Activated CD4-positive, alpha-beta T cell treated with anti-CD3 and anti-CD28 coated beads for 48 hours (primary cell): ENCODE measurements around the gene SLX9.
"Not testable (repeated sequence)": the region's sequence is repeated elsewhere in the genome, so short reads cannot be mapped to it uniquely, and the experiment has no call there.

Source experiments
- DNase-seq: peaks from one replicate; pipeline ENCODE4 v3.0.0-alpha.2; 2020

SLX9 gene

DNA sequence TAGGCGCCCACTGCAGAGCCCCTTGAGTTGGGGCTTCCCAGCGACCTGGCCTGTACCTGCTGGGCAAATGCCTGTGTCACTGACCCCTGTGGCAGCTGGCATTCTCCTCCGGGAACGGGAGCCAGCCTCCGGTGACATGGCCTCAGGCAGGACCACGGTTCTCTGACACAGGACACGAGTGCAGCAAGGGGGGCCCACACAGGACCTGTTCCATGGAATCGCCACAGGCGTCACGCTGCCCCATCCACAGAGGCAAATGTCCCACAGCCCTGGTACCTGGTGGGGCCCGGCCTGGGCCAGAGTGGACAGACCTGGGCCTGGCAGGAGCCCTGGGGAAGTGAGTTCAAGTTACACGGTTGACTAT, 21.7 kb upstream of the SLX9 start:
- no peak for DNase-seq

DNA sequence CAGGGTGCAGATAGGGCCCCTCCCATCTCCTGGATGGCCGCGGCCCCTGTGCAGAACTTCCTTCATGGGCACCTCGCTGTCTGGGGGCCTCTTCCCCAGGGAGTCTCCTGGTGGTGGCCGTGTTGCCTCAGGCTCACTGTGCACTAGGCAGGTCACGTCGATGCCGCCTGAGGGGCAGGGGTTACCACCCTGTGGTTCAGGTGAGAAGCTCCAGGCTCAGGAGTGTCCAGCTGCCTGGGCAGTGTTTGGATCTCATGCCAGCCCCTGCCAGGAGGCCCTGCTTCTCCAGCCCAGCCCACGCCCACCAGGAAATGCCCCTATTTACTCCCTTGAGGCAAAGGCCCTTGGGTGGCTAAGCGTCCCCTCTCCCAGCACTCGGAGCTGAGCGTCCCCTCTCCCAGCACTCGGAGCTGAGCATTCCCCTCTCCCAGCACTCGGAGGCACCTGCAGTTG, 21.2 kb upstream of the SLX9 start:
- DNase-seq: no peak

DNA sequence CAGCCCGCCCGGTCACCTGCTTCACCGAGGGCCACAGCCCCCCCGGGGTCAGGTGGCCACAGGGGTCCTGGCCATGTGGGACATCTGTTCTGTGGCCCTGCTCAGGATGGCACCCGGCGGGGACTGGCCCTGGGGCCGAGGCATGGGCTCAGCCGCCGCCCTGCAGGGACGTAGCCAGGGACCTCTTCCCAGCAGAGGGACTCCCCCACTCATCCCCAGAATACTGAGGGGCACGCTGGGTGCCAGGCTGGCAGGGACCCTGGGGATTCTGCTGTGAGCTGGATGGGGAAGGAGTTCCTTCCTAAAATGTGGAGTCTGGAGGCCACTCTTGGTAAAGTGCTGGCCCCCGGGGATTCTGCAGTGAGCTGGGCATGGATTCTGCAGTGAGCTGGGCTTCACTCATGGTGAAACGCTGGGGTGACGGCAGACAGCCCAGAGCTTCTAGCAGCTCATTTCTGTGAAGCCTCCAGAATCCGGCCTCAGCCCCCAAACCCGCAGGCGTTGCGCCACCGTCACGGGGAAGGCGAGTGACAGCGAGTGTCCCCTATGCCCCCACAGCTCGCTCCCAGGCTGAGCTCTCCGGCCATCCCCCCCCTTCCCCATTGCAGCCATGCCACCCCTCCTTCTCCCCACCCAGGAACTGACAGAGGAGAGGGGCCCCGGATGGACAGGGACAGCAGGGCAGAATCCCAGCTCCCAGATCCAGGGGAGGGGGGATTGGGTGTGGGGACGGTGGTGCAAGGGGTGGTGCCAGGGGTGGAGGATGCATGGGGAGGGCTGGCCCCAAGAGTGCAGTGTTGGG, 20.5 kb upstream of the SLX9 start:
- DNase-seq: peak; percentile 39

DNA sequence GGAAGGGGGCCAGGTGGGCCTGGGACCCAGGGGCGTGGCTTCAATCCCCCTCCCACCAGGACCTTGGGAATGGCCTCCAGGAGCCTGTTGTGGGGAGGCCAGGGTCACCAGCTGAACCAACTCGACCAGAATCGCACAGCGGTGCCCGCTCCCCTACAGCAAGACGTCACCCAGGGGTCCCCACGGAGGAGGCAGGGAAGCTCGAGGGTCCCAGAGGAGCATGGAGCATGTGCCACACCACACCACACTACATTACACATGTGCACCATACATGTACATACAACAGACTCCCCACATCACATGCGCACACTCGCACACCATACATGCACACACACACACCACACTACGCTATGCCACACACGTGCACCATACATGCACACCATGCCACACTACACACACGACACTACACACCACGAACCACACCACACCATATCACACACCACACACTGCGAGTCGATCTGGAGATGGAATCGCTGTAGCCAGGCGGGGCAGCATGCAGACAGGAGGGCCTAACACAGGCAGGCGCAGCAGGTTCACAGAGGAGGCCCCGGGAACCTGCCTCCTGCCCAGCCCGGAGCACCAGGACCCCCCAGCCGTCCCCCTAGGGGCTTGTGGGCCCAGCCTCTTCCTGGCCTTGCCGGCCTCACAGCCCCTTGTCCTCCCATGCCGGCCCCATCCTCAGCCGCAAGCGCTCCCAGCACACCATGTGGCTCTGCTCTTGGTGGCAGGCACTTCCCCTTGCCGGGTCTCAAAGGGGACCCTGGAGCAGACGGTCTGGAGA, 19.7 kb upstream of the SLX9 start:
- peak; percentile 44 for DNase-seq

DNA sequence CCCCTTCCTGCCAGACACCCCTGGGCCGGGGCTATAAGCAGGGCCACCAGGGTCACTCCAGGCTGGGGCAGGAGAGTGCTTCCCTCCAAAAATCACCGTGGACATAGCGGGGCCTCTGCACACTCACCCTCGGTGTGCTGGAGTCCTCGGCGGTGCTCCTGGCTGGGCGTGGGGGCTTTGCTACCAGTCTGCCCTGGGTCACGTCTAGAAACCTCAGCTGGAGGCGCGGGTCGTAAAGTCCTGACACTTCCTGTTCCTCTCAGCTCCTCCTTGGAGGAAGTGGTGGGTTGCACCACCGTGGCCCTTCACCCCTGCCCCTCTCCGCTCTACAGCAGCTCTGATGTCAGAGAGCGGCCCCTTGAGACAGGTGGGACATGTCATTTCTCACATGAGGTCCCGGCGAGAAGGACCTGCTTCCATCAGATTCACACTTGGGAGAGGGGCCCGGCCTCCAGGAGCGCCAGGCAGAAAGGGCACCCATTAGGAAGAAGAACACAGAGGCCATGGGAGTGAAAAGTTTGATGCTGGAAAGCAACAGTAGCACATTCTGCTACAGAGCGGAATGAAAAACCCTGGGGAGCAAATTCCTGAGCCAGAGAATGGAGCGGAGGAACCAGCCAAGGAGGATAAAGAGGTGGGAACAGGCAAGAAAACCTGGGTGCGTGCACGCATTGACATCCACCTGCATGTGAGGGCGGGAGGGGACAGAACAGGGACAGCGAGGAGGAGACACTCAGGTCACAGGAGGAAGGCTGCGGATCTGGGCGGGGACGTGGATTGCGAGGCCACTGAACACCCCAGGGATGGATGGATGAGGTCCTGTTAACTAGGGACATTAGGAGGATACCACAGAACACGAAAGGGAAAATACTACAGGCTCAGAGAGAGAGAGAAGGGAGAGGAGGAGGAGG, 18.9 kb upstream of the SLX9 start, which contains the start of gene ITGB2:
TSS of gene ITGB2 (minus strand) at position 206 of the 911 bp plus-strand sequence. CDS start 10,117 bp downstream, outside the sequence.
- peak; percentile 80 for DNase-seq

DNA sequence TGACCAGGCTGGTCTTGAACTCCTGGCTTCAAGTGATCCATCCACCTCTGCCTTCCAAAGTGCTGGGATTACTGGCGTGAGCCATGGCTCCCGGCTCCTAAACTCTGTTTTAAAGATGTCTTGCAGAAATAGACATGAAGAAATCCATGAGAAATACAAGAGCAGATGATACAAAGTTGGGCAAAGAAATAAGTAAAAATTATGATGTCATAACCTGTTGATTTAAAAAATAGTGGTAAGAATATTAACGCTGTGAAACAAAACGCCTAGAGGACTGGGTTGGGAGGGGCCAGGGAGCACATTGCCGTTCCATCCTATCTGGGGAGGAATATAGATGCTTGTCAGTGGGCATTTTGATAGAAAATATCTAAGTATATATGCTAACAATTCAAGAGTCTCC, 17.9 kb upstream of the SLX9 start:
- DNase-seq: no peak

DNA sequence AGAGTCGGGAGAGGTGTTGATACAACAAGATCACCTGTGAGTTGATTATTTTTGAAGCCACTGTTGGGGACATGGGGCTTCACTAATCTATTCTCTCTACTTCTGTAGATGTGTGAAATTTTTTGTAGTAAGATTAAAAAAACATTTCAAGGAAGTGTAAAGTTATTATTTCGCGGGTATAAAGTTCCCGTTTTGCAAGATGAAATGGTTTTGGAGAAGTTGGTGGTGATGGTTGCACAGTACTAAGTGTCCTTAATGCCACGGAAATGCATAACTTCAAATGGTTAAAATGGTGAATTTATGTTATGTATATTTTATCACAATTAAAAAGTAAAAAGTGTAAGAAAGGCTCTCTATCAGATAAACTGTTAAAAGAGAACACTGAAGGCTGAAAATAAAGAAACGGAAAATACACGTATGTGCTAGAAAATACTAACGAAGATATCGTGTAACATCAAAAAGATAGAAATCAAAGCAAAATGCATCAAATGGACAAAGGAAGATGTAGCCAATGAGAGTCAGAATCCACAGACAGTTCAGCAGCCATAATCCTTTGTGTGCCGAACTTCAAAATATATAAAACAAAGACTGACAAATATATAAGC, 16.2 kb upstream of the SLX9 start:
- DNase-seq: no peak

DNA sequence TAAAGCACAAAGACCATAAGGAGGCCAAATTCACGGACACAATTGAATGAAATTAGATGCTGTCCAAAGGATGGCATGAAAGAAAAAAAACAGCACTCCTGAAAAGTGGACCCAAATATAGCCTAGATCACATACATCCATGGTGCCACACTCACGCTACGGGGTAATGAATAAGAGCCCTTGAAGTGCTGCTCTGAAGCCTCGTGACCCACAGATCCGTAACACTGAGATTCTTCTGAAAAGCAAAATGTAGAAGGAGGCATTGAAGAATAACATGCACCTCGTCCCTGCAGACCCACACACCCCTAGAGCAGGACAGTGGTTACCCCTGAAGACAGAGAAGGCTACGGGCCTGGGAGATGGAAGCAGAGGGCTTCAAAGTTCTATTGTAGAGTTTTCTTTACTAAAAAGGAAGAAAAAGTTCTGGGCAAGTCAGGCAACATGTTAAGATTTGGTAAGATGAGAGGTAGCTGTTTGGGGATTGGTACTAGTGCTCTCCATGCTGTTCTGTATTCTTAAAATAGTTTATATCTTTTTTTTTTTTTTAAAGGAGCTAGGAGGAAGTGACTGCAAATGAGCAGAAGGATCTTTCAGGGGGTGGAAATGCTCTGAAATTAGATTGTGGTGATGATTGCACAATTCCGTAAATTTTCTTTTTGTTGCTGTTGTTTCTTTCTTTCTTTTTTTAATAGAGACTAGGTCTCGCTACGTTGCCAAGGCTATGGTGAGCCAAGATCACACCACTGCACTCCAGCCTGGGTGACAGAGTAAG, 15.0 kb upstream of the SLX9 start:
- no peak for DNase-seq

DNA sequence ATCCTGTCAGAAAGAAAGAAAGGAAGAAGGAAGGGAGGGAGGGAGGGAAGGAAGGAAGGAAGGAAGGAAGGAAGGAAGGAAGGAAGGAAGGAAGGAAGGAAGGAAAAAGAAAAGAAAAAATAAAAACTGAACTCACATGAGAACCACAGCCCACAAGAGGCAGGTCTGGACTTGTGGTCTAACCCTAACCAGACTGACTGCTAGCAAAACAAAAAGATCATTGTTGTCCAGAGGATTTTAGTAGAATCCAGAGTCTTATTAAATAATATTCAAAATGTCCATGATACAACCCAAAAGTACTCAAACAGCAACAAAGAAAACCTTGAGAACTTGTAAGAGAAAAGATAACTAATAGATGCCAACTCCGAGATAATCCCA, 14.5 kb upstream of the SLX9 start:
- no peak for DNase-seq

DNA sequence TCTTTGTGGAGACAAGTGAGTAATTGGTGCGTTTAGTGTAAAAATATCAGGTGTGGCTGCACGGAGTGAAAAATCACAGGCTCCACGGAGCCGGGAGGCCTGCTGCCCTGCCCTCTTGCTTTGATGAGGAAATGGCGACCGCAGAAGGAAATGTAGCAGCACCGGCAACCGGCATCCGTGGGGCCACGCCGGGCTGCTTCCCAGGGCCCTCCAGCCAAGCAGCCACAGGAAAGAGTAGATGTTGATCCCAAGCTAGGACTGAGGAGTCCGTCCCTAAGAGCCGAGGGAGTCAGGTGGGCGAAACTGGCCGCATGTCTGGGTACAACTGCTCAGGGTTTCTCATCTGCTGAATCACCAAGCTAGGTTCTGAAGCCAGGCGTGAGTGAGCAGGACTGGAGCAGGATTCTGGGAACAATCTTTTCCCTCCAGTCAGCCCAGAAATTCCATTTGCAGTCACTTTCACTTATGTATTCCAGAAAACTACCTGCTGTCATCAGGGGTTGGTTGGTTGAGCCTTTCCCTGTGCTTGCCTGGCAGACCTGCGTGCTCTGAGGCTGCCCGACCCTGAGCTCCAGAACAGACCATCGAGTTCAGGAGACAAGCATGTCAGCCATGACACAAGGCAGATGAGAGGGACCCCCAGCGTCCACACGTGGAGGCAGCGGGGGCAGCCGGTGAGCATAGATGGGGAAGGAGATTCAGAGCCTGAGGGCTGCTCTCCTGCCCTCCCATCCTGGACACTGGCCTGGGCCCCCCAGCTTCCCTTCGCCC, 13.3 kb upstream of the SLX9 start:
- DNase-seq: peak; percentile 59

DNA sequence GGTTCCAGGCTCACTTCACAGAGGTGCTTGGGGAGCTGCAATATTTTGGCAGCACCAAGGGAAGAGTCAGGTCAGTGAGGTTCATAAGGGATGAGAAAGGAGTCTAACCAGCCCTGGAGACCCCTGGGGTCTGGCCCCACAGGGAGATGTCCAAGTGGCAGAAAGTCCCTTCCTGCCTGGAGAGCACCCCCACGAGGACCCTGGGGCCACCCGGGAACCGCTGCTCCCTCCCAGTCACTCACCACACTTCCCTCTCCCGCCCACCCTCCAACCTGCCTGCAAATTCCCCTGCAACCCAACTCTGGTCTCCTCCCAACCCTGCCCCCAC, 12.6 kb upstream of the SLX9 start:
- no peak for DNase-seq

DNA sequence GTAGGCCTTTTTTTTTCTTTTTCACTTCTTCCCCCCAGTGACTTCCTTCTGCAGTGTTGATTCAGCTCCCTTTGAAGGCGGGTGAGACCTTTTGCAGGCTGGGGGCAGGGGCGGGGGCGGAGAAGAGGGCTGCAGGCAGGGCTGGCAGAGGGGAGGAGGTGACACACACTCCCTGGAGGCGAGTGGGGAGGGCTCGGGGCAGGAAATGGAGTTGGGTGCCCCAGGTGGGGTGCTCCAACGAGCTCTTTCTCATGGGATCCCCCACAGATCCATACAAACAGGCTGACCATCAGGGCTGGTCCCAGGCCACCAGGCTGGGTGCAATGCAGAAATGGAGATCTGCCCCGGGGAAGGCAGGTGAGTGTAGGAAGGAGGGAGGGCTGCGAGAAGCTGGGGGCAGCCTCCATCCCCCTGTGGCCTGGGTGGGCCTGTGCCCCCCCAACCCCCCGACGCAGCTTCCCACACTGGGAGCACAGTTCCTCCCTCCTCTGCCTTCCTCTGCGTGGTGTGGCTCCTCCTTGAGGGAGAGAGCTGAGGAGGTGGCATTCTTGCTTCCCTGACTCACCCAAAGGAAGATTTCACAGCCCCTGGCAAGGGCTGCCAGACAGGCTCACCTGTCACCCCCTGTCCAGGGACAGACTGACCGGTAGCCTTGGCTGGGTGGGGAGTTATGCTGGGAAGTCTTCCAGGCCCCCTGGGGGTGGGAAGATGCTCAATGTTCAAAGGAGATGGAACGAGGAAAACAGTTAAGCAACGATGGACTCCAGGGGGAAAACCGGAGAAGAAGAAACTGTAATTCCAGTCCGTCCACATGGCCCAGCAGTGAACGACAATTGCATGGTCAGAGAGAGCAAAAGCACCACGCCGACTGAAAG, 12.0 kb upstream of the SLX9 start:
- peak; percentile 91 for DNase-seq

DNA sequence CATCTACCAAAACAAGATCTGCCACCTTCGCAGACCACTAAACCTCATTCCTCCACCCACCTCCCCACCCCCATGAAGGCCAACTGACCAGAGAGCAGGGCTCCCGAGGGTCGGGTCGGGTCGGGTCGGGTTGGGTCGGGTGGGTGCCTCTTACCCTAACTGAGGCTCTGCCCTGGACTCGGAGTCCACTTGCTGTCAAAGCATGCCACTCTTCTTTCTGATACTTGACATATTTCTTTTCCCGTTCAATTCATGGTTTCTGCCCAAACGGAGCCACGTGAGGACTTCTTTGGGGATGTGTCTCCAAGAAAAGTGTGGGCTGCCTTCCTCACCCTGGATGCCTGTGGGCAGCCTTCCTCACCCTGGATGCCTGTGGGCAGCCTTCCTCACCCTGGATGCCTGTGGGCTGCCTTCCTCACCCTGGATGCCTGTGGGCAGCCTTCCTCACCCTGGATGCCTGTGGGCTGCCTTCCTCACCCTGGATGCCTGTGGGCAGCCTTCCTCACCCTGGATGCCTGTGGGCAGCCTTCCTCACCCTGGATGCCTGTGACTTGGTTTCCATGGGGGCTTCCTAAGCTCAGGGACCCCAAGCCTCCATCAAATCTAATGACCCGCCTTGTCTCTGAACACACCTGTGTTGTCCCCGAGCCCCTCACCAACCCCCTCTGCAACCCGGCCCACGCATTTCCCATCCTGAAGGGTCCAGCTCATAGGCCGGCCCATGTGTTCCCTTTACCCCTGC, 11.2 kb upstream of the SLX9 start:
- DNase-seq: not testable (repeated sequence)

DNA sequence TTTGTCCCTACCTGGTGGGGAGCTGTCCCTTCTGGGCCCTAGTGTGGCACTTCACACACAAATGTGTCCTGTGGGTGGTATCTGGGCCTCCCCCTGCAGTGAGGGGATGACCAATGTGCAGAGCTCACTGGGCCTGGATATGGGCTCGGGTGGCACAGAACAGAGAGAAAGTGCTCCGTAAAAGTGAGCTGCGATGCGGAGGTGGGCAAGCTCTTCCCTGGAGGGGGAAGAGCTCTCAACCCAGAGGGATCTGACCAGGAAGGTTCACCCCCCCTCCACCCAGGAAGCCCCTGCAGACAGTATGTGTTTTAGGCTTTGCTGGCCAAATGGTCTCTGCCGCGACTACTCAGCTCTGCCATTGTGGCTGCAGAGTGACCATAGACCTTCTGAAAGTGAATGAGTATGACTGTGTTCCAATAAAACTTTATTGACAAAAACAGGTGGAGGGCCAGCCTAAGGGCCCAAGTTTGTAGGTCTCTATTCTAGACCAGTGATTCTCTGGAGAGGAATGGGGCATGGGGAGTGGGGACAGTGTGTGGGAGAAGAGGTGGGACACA, 10.5 kb upstream of the SLX9 start:
- no peak for DNase-seq

DNA sequence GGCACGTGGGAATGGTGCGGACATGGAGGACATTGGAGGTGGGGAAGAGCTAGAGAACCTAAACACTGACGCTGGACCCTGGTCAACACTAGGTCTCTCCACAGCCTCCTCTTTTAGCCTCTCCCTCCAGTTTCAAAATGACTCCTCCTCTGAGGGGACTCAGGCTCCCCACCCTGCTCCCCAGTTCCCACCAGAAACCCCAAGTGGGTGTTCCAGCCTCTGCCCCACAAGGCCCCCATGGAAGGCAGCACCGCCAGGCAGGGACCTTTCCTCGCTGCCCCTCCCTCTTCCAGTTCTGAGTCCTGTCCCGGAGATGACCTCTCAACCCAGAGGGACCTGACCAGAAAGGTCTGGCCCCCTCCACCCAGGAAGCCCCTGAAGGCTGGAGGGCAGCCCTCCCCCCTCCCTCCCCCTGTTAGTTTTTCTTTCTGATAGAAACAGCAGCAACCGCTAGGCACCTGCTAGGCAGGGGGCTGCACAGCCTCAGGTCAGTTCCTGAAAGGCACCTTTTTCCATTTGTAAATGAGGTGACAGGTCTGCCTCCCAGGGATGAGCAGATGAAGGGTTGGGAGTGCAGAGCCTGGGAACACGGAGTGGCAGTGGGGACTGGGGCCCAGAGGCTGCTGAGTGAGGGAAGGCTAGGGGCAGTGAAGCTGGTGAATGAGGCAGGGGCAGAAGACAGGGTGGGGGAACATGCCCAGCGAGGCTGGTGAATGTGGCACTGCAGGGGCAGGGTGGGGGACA, 9.9 kb upstream of the SLX9 start:
- DNase-seq: no peak

DNA sequence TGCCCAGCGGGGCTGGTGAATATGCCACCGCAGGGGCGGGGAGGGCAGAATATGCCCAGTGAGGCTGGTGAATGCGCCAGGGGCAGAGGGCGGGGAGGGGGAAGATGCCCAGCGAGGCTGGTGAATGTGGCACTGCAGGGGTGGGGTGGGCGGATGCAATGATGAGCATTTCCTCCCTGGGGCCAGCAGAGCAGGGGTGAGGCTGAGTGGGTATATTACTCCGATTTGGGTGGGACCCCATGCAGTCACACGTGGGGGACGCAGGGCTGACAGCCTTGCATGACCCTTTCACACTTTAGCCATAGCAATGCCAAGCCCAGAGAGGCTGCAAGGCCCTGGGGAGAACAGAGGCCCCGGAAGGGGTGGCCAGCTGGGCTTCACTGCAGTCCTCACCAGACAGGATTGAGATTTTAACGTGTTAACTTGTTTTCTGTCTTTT, 9.3 kb upstream of the SLX9 start:
- peak; percentile 74 for DNase-seq

DNA sequence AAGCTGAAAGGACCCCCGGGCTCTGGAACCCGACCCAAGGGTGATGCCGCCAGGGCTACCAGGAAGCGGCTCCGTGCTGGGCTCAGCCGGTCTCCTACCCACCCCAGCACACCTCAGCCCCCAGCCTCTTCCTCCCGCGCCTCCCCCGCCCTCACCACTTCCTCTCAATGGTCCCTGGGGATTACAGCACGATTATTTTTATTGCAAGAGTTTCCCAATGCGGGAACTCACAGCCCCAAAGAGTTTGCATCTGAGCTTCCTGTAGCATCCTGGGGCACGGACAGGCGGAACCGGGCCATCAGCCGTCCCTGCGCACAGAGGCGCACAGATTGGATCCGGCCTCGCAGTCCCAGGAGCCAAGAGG, 8.7 kb upstream of the SLX9 start:
- no peak for DNase-seq
